PC-9 (cell line): Measurements from ENCODE around the gene IRAK1.

Experiments used
- EZH2 ChIP-seq: fragments of 200-600 bp; sonication (generic); IDR thresholded peaks from 2 replicates; pipeline ENCODE4 v1.8.0; 2017; ENCODE audit warnings: antibody characterized with exemption, low read depth
- TF ChIP-seq, protein P1 (sequence below): fragments of 200-600 bp; sonication (generic); conservative IDR thresholded peaks from 2 replicates; pipeline ENCODE4 v1.6.1; 2017; ENCODE audit warnings: mixed run types, antibody characterized with exemption, mild to moderate bottlenecking, moderate library complexity

DNA sequence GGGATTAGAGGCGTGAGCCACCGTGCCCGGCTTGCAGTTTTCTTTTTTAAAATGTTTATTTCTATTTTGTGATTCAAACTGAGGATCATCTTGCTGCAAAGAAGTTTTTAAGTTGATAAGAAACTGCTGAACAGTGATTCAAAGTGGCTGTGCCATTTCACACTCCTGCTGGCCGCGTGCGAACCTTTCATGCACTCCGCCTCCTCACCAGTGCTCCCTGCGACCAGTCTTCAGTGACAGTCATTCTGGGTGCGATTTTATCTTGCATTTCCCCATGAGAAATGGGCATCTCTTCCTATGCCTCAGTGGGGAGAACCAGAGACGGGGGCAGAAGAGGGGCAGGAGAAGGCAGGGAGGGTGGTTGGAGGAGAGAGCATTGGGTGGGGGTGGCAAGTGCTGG is 25.7 kb downstream of the IRAK1 start:
- TF ChIP-seq, protein P1, sequence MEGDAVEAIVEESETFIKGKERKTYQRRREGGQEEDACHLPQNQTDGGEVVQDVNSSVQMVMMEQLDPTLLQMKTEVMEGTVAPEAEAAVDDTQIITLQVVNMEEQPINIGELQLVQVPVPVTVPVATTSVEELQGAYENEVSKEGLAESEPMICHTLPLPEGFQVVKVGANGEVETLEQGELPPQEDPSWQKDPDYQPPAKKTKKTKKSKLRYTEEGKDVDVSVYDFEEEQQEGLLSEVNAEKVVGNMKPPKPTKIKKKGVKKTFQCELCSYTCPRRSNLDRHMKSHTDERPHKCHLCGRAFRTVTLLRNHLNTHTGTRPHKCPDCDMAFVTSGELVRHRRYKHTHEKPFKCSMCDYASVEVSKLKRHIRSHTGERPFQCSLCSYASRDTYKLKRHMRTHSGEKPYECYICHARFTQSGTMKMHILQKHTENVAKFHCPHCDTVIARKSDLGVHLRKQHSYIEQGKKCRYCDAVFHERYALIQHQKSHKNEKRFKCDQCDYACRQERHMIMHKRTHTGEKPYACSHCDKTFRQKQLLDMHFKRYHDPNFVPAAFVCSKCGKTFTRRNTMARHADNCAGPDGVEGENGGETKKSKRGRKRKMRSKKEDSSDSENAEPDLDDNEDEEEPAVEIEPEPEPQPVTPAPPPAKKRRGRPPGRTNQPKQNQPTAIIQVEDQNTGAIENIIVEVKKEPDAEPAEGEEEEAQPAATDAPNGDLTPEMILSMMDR: no peak
- TF ChIP-seq EZH2: no peak
